Stimulated activated CD8-positive, alpha-beta memory T cell treated with anti-CD3 and anti-CD28 coated beads, Interleukin-15, amount 100 ng/mL, for 1 hour (primary cell): Measurements from ENCODE around the gene MTIF3.

Experiments
- DNase-seq: peaks from one replicate; pipeline ENCODE4 v3.0.0-alpha.2; 2020; ENCODE audit warnings: low read depth

The MTIF3 gene

GRCh38 chr13:27449936-27450828 lies at the start of gene MTIF3:
Gene MTIF3, minus strand, starts transcription at chr13:27450564. Its CDS starts 10,116 bp downstream, at chr13:27440448.
- DNase-seq, result peak; percentile 95

GRCh38 chr13:27497563-27498230 lies 47.3 kb upstream of the MTIF3 start:
- DNase-seq, result no peak

- no peak for DNase-seq
Measured at GRCh38 chr13:27496536-27497273, 46.3 kb upstream of the MTIF3 start.

GRCh38 chr13:27496006-27496405 lies 45.6 kb upstream of the MTIF3 start:
- no peak for DNase-seq

- DNase-seq, result no peak
Measured at GRCh38 chr13:27495551-27495950, 45.2 kb upstream of the MTIF3 start.

GRCh38 chr13:27493981-27494380 lies 43.6 kb upstream of the MTIF3 start:
- no peak for DNase-seq

- DNase-seq, result no peak
Measured at GRCh38 chr13:27489456-27489855, 39.1 kb upstream of the MTIF3 start.

GRCh38 chr13:27487776-27488175 lies 37.4 kb upstream of the MTIF3 start:
- DNase-seq, result no peak

- DNase-seq, result no peak
Measured at GRCh38 chr13:27483421-27483820, 33.1 kb upstream of the MTIF3 start.

GRCh38 chr13:27482983-27483382 lies 32.6 kb upstream of the MTIF3 start:
- DNase-seq, result no peak

GRCh38 chr13:27481766-27482165 lies 31.4 kb upstream of the MTIF3 start:
- DNase-seq, result no peak

- no peak for DNase-seq
Measured at GRCh38 chr13:27476943-27477703, 26.8 kb upstream of the MTIF3 start.

- no peak for DNase-seq
Measured at GRCh38 chr13:27474751-27475268, 24.4 kb upstream of the MTIF3 start.

- no peak for DNase-seq
Measured at GRCh38 chr13:27472941-27473340, 22.6 kb upstream of the MTIF3 start.

- no peak for DNase-seq
Measured at GRCh38 chr13:27472441-27472840, 22.1 kb upstream of the MTIF3 start.

GRCh38 chr13:27470075-27470820 lies 19.9 kb upstream of the MTIF3 start:
- DNase-seq, result no peak

- DNase-seq, result no peak
Measured at GRCh38 chr13:27466513-27466912, 16.1 kb upstream of the MTIF3 start.

GRCh38 chr13:27465611-27466010 lies 15.2 kb upstream of the MTIF3 start:
- DNase-seq, result no peak

GRCh38 chr13:27463500-27463899 lies 13.1 kb upstream of the MTIF3 start:
- no peak for DNase-seq

- DNase-seq, result no peak
Measured at GRCh38 chr13:27461940-27462584, 11.7 kb upstream of the MTIF3 start.
